GM06990 (cell line): Measurements from ENCODE around the gene FANCD2.
"Not testable (repeated sequence)": the region's sequence is repeated elsewhere in the genome, so short reads cannot be mapped to it uniquely, and the experiment has no call there.

ENCODE experiments used
- DNase-seq: peaks from one replicate; pipeline ENCODE4 v3.0.0-alpha.2; 2011; ENCODE audit not compliant: insufficient read length; ENCODE audit errors: extremely low read depth
- H3K27me3 ChIP-seq: replicated peaks from 2 replicates; pipeline ENCODE4 v1.6.0; 2011; ENCODE audit warnings: low read length; ENCODE audit not compliant: control insufficient read depth, insufficient read depth
- H3K36me3 ChIP-seq: 2 replicates; pipeline ENCODE4 v1.5.1; 2011; ENCODE audit warnings: low read length; ENCODE audit not compliant: control insufficient read depth, insufficient read depth
- H3K4me3 ChIP-seq: replicated peaks from 2 replicates; pipeline ENCODE4 v1.5.1; 2011; ENCODE audit warnings: low read depth, mild to moderate bottlenecking, control low read depth, low read length
- CTCF ChIP-seq: IDR thresholded peaks from 2 replicates; pipeline ENCODE4 v1.5.1; 2011; ENCODE audit warnings: low read length, control low read depth, mild to moderate bottlenecking, inconsistent platforms; ENCODE audit not compliant: insufficient read depth, poor library complexity, severe bottlenecking

Gene FANCD2

DNA sequence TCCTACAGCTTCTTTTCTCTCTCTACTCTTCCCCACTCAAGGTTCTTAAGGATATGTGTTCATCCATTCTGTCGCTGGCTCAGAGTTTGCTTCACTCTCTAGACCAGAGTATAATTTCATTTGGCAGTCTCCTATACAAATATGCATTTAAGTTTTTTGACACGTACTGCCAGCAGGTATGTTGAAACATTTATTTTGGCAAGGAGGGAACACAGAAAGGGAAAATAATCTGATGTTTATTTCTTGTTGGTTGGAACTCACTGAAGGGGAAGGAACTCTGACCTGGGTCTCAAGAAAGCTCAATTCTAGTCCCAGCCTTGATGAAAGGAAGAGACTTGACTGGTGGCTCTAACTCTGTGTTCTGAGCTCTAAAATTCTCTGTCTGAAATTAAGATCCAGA is 21.6 kb downstream of the FANCD2 start:
- Histone ChIP-seq H3K27me3 (no peaks in the 10 kb centered on the region), H3K36me3 (peaks cover 2% of the 10 kb centered on the region), H3K4me3 (no peak overlapping the region)
- TF ChIP-seq CTCF: no peak
- DNase-seq: no peak

- H3K4me3 ChIP-seq, H3K36me3 ChIP-seq: not testable (repeated sequence)
These were observed 26.8 kb downstream of the FANCD2 start for GRCh38 chr3:10053054-10053453.

DNA sequence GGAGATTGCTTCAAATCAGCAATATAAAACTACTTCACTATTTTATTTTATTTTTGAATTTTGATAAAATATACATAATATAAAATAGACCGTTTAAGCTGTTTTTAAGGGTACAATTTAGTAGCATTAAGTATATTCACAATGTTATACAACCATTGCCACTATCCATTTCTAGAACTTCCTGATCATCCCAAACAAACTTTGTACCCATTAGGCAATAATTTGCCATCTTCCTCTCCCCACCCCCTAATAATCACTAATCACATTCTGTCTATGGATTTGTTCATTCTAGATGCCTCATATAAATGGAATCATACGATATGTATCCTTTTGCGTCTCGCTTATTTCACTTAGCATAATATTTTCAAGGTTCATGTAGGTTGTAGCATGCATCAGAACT is 28.9 kb downstream of the FANCD2 start:
- no peak for TF ChIP-seq CTCF

More at GRCh38 chr3:10053054-10053453, 26.8 kb downstream of the FANCD2 start:
- DNase-seq, H3K27me3 ChIP-seq: not testable (repeated sequence)

DNA sequence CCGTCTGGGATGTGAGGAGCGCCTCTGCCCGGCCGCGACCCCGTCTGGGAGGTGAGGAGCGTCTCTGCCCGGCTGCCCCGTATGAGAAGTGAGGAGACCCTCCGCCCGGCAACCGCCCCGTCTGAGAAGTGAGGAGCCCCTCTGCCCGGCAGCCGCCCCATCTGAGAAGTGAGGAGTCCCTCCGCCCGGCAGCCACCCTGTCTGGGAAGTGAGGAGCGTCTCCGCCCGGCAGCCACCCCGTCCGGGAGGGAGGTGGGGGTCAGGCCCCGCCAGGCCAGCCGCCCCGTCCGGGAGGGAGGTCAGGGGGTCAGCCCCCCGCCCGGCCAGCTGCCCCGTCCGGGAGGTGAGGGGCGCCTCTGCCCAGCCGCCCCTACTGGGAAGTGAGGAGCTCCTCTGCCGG is 43.8 kb downstream of the FANCD2 start:
- DNase-seq, H3K4me3 ChIP-seq, H3K27me3 ChIP-seq, H3K36me3 ChIP-seq: not testable (repeated sequence)

More for the DNA sequence above, 28.9 kb downstream of the FANCD2 start:
- no peak for DNase-seq
- no peaks in the 10 kb centered on the region for H3K27me3 ChIP-seq
- peaks cover 2% of the 10 kb centered on the region; the same call in 1 of the 2 replicates for H3K36me3 ChIP-seq
- no peak overlapping the region for H3K4me3 ChIP-seq

DNA sequence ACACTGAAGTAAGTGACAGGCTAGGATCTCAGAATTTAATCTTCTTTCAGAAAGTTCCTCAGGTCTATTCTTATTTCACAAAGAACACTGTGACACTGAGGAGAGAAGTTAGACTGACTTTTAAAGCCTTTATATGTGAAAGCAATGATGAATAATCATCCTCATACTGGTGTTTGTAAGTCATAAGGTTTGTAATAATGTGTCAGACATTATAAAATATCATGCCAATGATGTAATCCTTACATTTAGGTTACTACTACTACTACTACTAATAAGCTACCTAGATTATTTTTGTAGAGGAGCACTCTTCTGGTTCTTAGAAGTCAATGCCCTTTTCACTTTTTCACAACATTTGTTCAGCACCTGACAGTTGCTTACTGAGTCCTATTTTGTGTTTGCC is 48.4 kb downstream of the FANCD2 start:
- Histone ChIP-seq H3K27me3 (no peaks in the 10 kb centered on the region), H3K4me3 (no peak overlapping the region), H3K36me3 (peaks cover 4% of the 10 kb centered on the region)
- no peak for DNase-seq
- TF ChIP-seq CTCF: no peak

DNA sequence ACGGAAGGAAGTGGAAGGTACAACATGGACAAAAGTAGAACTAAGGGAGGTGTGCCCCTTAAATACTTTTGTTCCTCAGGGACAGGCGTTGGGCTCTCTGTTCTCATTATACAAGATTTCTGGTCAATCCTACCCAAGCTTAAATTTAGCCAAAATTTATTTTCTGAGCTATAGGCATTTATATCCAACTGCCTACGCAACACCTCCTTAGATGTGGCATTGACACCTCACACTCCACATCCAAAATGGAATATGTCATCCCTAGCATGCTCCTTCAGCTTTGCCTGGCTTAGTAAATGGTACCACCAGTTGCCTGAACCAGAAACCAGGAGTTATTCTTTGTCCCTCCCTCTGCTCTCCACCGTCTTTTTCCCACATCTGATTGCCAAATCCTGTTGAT is 55.6 kb downstream of the FANCD2 start:
- Histone ChIP-seq H3K27me3 (no peaks in the 10 kb centered on the region), H3K36me3 (peaks cover 8% of the 10 kb centered on the region), H3K4me3 (no peak overlapping the region)
- no peak for DNase-seq
- TF ChIP-seq CTCF: no peak

DNA sequence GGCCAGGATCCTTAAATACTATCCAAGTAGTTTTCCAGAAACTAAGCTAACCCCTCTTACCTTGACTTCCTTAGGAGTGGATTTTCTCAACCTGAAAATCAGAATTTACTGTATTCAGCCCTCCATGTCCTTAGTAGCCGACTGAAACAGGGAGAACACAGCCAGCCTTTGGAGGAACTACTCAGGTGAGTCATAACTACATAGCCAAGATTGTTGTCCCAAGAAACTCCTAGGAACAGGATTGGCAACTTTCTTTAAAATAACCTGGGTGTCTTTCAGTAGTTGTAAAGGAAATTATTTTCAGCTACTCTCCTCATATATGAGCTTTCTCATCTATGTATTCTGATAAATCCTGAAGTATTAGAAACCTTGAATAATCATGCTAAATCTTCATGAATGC is 59.5 kb downstream of the FANCD2 start:
- Histone ChIP-seq H3K27me3 (no peaks in the 10 kb centered on the region), H3K4me3 (no peak overlapping the region), H3K36me3 (peaks cover 8% of the 10 kb centered on the region)
- no peak for TF ChIP-seq CTCF
- no peak for DNase-seq
